Measurements from ENCODE around the gene GLDC. TPM values are rescaled to one million over a fixed set of nuclear protein-coding genes. Genes with fewer than 3 reads are reported as not detected.
A peak's percentile ranks its signal among the peaks of the same experiment; 100 is the strongest.

GLDC gene
- total RNA-seq, 1 donor from 2014 or later: 8.9 TPM

- Histone ChIP-seq H3K4me3 (ENCODE audit: insufficient read depth, low read depth, low read length) (no peak overlapping the region), H3K9ac (ENCODE audit: low read length) (no peak overlapping the region), H3K79me2 (ENCODE audit: insufficient read depth, low read length) (peaks cover 4% of the 10 kb centered on the region), H3K9me3 (ENCODE audit: insufficient read depth, low read depth, low read length) (no peaks in the 10 kb centered on the region), H3K27ac (ENCODE audit: low read depth, low read length) (no peak overlapping the region), H3K27me3 (ENCODE audit: insufficient read depth, low read length) (no peaks in the 10 kb centered on the region), H3K36me3 (ENCODE audit: insufficient read depth, low read length) (peaks cover 55% of the 10 kb centered on the region), H3K4me2 (ENCODE audit: low read length) (no peak overlapping the region), H3K4me1 (ENCODE audit: insufficient read depth, low read length) (peaks cover 15% of the 10 kb centered on the region), H2AFZ (ENCODE audit: low read depth, low read length) (no peak overlapping the region), H4K20me1 (ENCODE audit: insufficient read depth, low read length) (no peaks in the 10 kb centered on the region)
- no peak for DNase-seq (ENCODE audit: low read depth)
- H3K27me3 Mint-ChIP-seq (ENCODE audit: low read depth, unreplicated experiment): no peaks in the 10 kb centered on the region
- H3K9me3 Mint-ChIP-seq (ENCODE audit: unreplicated experiment): no peaks in the 10 kb centered on the region
- H3K4me1 Mint-ChIP-seq (ENCODE audit: low read depth, unreplicated experiment): peaks cover 24% of the 10 kb centered on the region
- H3K36me3 Mint-ChIP-seq (ENCODE audit: low read depth, unreplicated experiment): no peaks in the 10 kb centered on the region
- no peak for FAIRE-seq
- no peak overlapping the region for H3K4me3 Mint-ChIP-seq (ENCODE audit: unreplicated experiment)
- no peak overlapping the region for H3K27ac Mint-ChIP-seq (ENCODE audit: unreplicated experiment)
- TF ChIP-seq EZH2 (IDR thresholded peaks at IDR 0.05; ENCODE audit: insufficient read depth, low read length): no peak
- no peak for TF ChIP-seq CTCF (IDR thresholded peaks at IDR 0.05; ENCODE audit: insufficient read depth, low read depth, low read length)
Observed at GRCh38 chr9:6501526-6502210, 143.9 kb downstream of the GLDC start.

GRCh38 chr9:6498982-6499381, 146.5 kb downstream of the GLDC start:
- Histone ChIP-seq H3K9me3 (ENCODE audit: insufficient read depth, low read depth, low read length) (no peaks in the 10 kb centered on the region), H3K4me3 (ENCODE audit: insufficient read depth, low read depth, low read length) (no peak overlapping the region), H3K4me1 (ENCODE audit: insufficient read depth, low read length) (peaks cover 6% of the 10 kb centered on the region), H3K79me2 (ENCODE audit: insufficient read depth, low read length) (peaks cover 8% of the 10 kb centered on the region), H3K9ac (ENCODE audit: low read length) (peak overlapping the region; percentile 60), H3K4me2 (ENCODE audit: low read length) (no peak overlapping the region), H3K27ac (ENCODE audit: low read depth, low read length) (peak overlapping the region; percentile 79), H2AFZ (ENCODE audit: low read depth, low read length) (no peak overlapping the region), H3K27me3 (ENCODE audit: insufficient read depth, low read length) (no peaks in the 10 kb centered on the region), H4K20me1 (ENCODE audit: insufficient read depth, low read length) (no peaks in the 10 kb centered on the region), H3K36me3 (ENCODE audit: insufficient read depth, low read length) (peaks cover 42% of the 10 kb centered on the region)
- Mint-ChIP-seq H3K9me3 (ENCODE audit: unreplicated experiment) (no peaks in the 10 kb centered on the region), H3K4me1 (ENCODE audit: low read depth, unreplicated experiment) (peaks cover 15% of the 10 kb centered on the region), H3K4me3 (ENCODE audit: unreplicated experiment) (no peak overlapping the region), H3K27ac (ENCODE audit: unreplicated experiment) (peak overlapping the region; percentile 23), H3K36me3 (ENCODE audit: low read depth, unreplicated experiment) (no peaks in the 10 kb centered on the region), H3K27me3 (ENCODE audit: low read depth, unreplicated experiment) (no peaks in the 10 kb centered on the region)
- peak; percentile 74 for DNase-seq (ENCODE audit: low read depth)
- FAIRE-seq: no peak
- TF ChIP-seq CTCF (IDR thresholded peaks at IDR 0.05; ENCODE audit: insufficient read depth, low read depth, low read length) (no peak), EZH2 (IDR thresholded peaks at IDR 0.05; ENCODE audit: insufficient read depth, low read length) (no peak)

GRCh38 chr9:6495466-6495865, 150.1 kb downstream of the GLDC start:
- Histone ChIP-seq H3K27me3 (ENCODE audit: insufficient read depth, low read length) (no peaks in the 10 kb centered on the region), H3K4me1 (ENCODE audit: insufficient read depth, low read length) (peaks cover 6% of the 10 kb centered on the region), H4K20me1 (ENCODE audit: insufficient read depth, low read length) (peaks cover 7% of the 10 kb centered on the region), H3K27ac (ENCODE audit: low read depth, low read length) (no peak overlapping the region), H3K4me2 (ENCODE audit: low read length) (no peak overlapping the region), H3K79me2 (ENCODE audit: insufficient read depth, low read length) (peaks cover 33% of the 10 kb centered on the region), H2AFZ (ENCODE audit: low read depth, low read length) (no peak overlapping the region), H3K36me3 (ENCODE audit: insufficient read depth, low read length) (peaks cover 27% of the 10 kb centered on the region), H3K9me3 (ENCODE audit: insufficient read depth, low read depth, low read length) (no peaks in the 10 kb centered on the region), H3K9ac (ENCODE audit: low read length) (no peak overlapping the region), H3K4me3 (ENCODE audit: insufficient read depth, low read depth, low read length) (no peak overlapping the region)
- Mint-ChIP-seq H3K4me1 (ENCODE audit: low read depth, unreplicated experiment) (peaks cover 15% of the 10 kb centered on the region), H3K27ac (ENCODE audit: unreplicated experiment) (no peak overlapping the region), H3K27me3 (ENCODE audit: low read depth, unreplicated experiment) (no peaks in the 10 kb centered on the region), H3K4me3 (ENCODE audit: unreplicated experiment) (no peak overlapping the region), H3K9me3 (ENCODE audit: unreplicated experiment) (no peaks in the 10 kb centered on the region), H3K36me3 (ENCODE audit: low read depth, unreplicated experiment) (no peaks in the 10 kb centered on the region)
- FAIRE-seq (peak; percentile 39), DNase-seq (ENCODE audit: low read depth) (no peak)
- TF ChIP-seq EZH2 (IDR thresholded peaks at IDR 0.05; ENCODE audit: insufficient read depth, low read length) (no peak), CTCF (IDR thresholded peaks at IDR 0.05; ENCODE audit: insufficient read depth, low read depth, low read length) (no peak)
